Activated CD8-positive, alpha-beta memory T cell treated with anti-CD3 and anti-CD28 coated beads, Interleukin-2, amount 50 U/mL, for 1 hour (primary cell): ENCODE results near the gene CATSPERZ.

Experiments
- DNase-seq: peaks from one replicate; pipeline ENCODE4 v3.0.0-alpha.2; 2020; ENCODE audit errors: extremely low read depth

The CATSPERZ gene

DNA sequence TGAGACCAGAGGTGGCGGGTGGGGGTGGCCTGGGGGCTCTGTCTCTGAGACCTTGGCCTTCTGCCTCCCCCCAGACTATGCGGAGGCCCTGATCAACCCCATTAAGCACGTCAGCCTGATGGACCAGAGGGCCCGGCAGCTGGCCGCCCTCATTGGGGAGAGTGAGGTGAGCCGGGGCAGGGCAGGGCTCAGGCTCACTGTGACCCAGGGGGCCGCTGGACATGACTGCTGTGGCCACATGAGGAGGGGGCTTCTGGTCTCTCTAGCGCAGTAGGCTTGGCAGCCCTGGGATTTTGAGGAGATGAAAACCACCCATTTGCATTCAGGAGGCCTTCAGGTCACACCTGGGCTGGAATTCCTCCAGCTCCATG, 36.2 kb upstream of the CATSPERZ start:
- no peak for DNase-seq

- no peak for DNase-seq
These were observed 35.7 kb upstream of the CATSPERZ start for GRCh38 chr11:64264371-64264852.

DNA sequence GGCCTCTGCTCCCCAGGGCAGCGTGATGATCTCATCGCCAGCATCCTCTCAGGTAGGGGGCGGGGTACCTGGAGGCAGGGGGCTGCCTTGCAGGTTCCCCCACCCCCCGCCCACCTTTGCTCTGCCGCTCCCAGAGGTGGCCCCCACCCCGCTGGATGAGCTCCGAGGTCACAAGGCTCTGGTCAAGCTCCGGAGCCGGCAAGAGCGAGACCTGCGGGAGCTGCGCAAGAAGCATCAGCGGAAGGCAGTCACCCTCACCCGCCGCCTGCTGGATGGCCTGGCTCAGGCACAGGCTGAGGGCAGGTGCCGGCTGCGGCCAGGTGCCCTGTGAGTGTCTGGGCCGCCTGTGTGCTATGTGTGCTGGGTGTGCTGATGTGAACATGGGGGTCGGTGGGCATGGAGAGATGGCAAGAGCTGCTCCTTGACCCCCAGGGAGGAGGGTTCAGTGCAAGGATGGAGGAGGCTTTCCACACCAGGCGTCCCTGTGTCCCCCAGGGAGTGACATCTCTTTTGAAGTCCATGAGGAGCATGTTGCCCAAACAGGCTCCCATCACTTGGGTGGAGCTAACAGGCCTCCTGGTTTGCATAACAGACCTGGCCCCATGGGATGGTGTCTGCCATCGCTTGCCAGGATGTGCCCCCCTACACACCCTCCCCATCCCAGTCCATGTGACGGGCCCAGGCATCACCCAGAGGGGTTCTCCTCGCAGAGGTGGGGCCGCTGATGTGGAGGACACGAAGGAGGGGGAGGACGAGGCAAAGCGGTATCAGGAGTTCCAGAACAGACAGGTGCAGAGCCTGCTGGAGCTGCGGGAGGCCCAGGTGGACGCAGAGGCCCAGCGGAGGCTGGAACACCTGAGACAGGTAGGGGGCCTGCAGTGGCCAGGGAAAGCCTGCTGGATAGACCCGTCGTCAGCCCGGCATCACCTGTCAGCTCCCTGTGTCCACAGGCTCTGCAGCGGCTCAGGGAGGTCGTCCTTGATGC, 34.7 kb upstream of the CATSPERZ start:
- no peak for DNase-seq

DNA sequence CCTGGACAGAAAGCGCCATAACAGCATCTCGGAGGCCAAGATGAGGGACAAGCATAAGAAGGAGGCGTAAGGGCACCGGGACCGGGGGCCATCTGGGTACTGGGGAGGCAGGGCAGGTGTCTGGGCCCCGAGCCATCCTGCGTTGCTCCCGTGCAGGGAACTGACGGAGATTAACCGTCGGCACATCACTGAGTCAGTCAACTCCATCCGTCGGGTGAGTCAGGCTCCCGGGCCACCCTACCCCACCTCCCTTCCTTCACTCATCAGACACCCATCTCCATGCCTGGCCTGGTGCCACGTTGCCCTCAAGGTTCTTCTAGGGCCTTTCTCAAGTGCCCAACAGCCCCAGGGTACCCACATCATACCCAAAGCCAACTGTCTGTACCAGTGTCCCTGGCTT, 33.8 kb upstream of the CATSPERZ start:
- DNase-seq, result no peak

GRCh38 chr11:64267207-64267945, 32.8 kb upstream of the CATSPERZ start:
- DNase-seq, result no peak

DNA sequence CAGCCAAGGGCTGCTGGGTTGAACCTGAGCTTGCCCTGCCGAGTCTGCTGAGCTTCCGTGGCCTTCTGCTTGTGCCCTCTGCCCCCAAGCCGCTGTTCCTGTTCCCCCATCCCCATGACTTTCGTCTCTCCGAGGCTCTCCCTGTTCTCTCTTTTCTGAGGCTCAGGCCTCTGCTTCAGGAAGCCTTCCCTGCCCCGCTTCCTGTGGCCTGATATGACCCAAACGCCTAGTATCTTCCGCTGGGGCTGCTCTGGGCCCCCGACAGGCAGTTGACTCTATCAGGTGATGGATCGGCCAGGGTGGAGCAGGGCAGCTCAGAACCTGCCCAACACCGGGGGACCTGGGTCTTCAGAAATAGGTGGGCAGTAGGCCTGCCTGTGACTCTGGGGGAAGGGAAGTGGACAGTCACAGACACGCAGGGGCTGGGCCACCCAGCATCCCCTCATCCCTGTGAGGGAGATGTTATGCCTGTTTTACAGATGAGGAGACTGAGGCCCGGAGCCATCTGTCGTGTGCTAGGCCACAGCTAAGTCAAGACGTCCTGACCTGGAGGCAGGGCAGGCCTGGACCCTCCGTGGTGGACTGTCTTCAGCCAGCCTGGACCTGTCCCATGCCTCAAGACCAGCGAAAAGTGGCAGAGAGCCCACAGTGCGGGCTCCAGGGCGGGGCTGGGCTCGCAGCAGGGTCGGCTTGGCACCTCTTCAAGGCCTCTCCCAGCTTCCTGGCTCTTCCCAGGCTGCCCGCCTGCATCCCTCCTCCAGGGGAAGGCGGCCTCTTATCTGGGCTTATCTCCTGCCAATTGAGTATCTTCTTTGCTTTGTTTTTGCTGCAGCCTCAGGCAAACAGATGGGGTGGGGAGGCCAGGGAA, 31.9 kb upstream of the CATSPERZ start:
- DNase-seq, result no peak

GRCh38 chr11:64268893-64269539, 31.1 kb upstream of the CATSPERZ start:
- no peak for DNase-seq

- peak; percentile 94 for DNase-seq
These were observed 30.5 kb upstream of the CATSPERZ start for GRCh38 chr11:64269540-64270220.

DNA sequence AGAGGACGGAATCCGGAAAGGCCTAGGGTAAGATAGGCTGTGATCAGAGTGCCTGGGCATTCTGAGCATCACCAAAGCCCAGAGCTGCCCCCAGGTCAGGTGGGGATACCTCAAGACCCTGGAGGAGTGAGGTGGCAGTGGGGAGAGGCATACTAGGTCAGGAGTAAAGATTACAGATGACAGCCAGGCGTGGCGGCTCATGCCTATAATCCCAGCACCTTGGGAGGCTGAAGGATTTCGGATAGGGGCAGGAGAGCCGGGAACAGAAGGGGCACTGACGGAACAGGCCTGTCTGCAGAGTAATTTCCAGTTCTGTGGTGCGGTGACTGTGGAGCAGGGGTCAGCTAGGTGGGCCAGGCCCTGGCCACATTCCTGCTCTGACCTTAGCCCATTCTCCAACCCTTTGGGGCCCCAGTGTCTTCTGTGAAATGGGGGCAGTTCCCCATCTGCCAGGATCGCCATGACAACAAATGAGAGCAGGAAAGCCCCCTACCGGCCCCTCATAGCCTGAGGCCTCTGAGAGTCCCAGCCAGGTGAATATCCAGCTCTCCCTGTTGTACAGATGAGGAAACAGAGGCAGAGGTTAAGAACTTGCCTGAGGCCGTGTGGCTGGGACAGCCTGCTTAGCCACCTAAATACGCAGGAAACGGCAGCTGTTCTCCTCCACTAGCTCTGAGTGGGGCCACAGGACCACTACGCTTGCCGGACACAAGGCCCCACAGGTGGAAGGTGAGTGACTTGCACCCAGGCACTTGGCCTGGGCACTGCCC, 24.9 kb upstream of the CATSPERZ start:
- no peak for DNase-seq

DNA sequence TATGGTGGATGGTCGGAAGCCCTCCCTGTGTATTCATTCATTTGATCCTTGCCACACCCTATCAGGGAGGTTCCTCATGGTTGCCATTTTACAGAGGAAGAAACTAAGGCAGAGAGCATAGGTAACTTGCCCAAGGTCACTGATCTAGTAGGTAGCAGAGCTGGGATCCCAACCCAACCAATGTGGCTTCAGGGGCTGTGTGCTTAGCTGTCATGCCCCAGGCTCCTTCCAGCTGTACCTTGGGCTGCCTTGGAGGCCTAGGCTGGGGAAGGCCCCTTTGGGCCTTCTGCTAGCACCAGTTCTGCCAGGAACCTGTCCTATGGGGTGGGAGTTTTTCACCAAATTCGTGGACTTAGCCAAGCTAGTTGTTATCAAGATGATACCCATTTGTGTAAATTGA, 24.3 kb upstream of the CATSPERZ start:
- no peak for DNase-seq

GRCh38 chr11:64276653-64277431, 23.3 kb upstream of the CATSPERZ start:
- DNase-seq, result no peak

GRCh38 chr11:64278576-64279190, 21.5 kb upstream of the CATSPERZ start:
- no peak for DNase-seq

DNA sequence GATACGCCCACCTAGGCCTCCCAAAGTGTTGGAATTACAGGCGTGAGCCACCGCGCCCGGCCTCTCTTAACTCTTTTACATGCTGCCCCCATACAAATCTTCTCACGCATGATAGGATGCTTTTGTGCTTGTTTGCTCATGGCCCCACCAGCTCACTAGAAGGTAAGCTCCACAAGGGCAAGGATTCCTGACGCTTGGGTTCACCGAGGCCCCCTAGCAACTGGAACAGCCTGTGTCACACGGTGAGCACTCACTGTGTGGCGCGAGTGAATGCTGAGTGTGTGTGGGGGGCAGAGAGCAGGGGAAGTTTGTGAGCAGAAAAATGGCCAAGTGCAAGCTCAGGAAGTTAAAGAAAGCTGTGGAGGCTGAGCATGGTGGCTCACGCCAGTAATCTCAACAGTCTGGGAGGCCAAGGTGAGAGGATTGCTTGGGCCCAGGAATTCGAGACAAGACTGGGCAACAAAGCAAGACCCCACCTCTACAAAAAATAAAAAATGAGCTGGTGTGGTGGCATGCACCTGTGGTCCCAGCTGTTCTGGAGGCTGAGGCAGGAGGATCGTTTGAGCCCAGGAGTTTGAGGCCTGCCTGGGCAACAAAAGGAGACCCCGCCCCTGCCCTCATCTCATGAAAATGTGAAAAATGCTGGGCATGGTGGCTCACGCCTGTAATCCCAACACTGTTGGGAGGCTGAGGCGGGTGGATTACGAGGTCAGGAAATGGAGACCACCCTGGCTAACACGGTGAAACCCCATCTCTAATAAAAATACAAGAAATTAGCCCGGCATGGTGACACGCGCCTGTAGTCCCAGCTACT, 18.0 kb upstream of the CATSPERZ start:
- DNase-seq, result no peak

DNA sequence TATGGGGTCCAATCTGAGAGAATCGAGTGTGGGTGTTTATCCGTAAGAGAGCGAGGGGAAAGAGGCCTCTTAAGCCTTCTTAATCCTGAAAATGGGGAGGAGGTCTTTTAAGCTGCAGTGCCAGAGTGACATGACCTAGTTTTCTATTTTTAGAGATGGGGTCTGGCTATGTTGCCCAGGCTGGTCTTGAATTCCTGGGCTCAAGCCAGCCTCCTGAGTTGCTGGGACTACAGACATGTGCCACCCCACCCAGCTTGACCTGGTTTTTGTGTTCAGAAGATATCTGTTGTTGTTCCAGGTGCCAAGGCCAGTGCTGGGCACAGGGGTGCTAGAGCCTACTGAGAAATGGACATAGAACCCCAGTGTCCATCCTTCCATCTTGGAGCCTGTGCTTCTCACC, 17.1 kb upstream of the CATSPERZ start:
- no peak for DNase-seq

- DNase-seq, result peak; percentile 76
These were observed 15.9 kb upstream of the CATSPERZ start, which contains the start of gene BAD for GRCh38 chr11:64284048-64284961. Gene BAD, minus strand, starts transcription at chr11:64284665. Its CDS starts 297 bp downstream, at chr11:64284368.
